Myocyte (in vitro differentiated cells): ENCODE results near the gene MVD. TPM values are rescaled to one million over a fixed set of nuclear protein-coding genes. Genes with fewer than 3 reads are reported as not detected.
"Not testable (repeated sequence)": the region's sequence is repeated elsewhere in the genome, so short reads cannot be mapped to it uniquely, and the experiment has no call there.

Source experiments
- DNase-seq: peaks from one replicate; pipeline ENCODE4 v3.0.0-alpha.2; 2012; ENCODE audit warnings: low read depth
- total RNA-seq: library from RNA; depleted of rRNA; stranded (reverse); fragments of >200 nt; gene quantifications from 2 replicates; pipeline ENCODE4 v1.2.3, GENCODE V29; 2014

The MVD gene
- total RNA-seq, 1 donor from 2014 or later: 177 TPM

GRCh38 chr16:88684569-88685155, 21.8 kb upstream of the MVD start:
- no peak for DNase-seq

- no peak for DNase-seq
Observed at GRCh38 chr16:88681709-88682451, 19.0 kb upstream of the MVD start.

- DNase-seq: no peak
Observed at GRCh38 chr16:88681084-88681680, 18.3 kb upstream of the MVD start.

GRCh38 chr16:88680554-88681083, 17.7 kb upstream of the MVD start:
- no peak for DNase-seq

- DNase-seq: no peak
Observed at GRCh38 chr16:88678224-88678979, 15.5 kb upstream of the MVD start.

- no peak for DNase-seq
Observed at GRCh38 chr16:88677721-88678120, 14.8 kb upstream of the MVD start.

GRCh38 chr16:88676502-88677242, 13.8 kb upstream of the MVD start:
- DNase-seq: no peak

- DNase-seq: peak; percentile 71
Observed at GRCh38 chr16:88673716-88674379, 11.0 kb upstream of the MVD start.

- DNase-seq: no peak
Observed at GRCh38 chr16:88672776-88673175, 9.9 kb upstream of the MVD start.

GRCh38 chr16:88671806-88672205, 8.9 kb upstream of the MVD start:
- no peak for DNase-seq

GRCh38 chr16:88669980-88670379, 7.1 kb upstream of the MVD start:
- DNase-seq: no peak

GRCh38 chr16:88669493-88669892, 6.6 kb upstream of the MVD start:
- DNase-seq: not testable (repeated sequence)

GRCh38 chr16:88667461-88667860, 4.6 kb upstream of the MVD start:
- DNase-seq: no peak

- DNase-seq: no peak
Observed at GRCh38 chr16:88665570-88665969, 2.7 kb upstream of the MVD start.

- no peak for DNase-seq
Observed at GRCh38 chr16:88665148-88665547, 2.3 kb upstream of the MVD start.

- no peak for DNase-seq
Observed at GRCh38 chr16:88662222-88662842, 559 bp downstream of the MVD start.

- no peak for DNase-seq
Observed at GRCh38 chr16:88661468-88661867, 1.4 kb downstream of the MVD start.

- DNase-seq: no peak
Observed at GRCh38 chr16:88659160-88659559, 3.7 kb downstream of the MVD start.

GRCh38 chr16:88658714-88659113, 4.2 kb downstream of the MVD start:
- DNase-seq: no peak

- no peak for DNase-seq
Observed at GRCh38 chr16:88657371-88657770, 5.5 kb downstream of the MVD start.
